ENCODE measurements around the gene B4GALNT4.

DNA sequence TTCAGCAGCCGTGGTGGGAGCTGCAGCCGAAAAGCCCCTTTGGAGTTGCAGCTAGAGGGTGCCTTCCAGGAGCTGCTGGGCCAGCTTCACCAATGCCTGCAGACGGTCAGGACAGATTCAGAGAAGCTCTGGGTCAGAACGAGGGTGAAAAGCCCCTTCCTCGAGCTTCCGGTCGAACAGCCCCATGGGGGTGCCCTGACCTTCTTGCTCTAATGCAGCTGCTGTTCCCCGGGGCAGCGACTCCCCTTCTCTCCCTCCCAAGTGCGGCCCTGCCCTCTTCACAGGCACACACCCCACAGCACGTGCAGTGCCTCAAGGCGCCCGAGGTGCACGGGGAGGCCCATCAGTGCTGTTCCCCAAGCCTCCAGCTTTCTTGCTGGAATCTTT is 39.0 kb upstream of the B4GALNT4 start:
- TF ChIP-seq, protein P1, sequence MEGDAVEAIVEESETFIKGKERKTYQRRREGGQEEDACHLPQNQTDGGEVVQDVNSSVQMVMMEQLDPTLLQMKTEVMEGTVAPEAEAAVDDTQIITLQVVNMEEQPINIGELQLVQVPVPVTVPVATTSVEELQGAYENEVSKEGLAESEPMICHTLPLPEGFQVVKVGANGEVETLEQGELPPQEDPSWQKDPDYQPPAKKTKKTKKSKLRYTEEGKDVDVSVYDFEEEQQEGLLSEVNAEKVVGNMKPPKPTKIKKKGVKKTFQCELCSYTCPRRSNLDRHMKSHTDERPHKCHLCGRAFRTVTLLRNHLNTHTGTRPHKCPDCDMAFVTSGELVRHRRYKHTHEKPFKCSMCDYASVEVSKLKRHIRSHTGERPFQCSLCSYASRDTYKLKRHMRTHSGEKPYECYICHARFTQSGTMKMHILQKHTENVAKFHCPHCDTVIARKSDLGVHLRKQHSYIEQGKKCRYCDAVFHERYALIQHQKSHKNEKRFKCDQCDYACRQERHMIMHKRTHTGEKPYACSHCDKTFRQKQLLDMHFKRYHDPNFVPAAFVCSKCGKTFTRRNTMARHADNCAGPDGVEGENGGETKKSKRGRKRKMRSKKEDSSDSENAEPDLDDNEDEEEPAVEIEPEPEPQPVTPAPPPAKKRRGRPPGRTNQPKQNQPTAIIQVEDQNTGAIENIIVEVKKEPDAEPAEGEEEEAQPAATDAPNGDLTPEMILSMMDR (IDR thresholded peaks at IDR 0.05; ENCODE audit: low read length), result no peak
- no peak for TF ChIP-seq EZH2 (IDR thresholded peaks at IDR 0.05; ENCODE audit: borderline replicate concordance, low read length)

Data from OCI-LY1 (cell line).